H1 (cell line): ENCODE measurements around the gene DDI2. TPM values are rescaled to one million over a fixed set of nuclear protein-coding genes. Genes with fewer than 3 reads are reported as not detected.

Experiments used
- CTCF ChIA-PET: fragments of 300-600 bp; sonication (Branson Sonifier 250); formaldehyde crosslinking; loops from one replicate; lab custom pipeline; 2021; ENCODE audit not compliant: partially characterized antibody; lab: Charles Lee
- POLR2A ChIA-PET: fragments of 300-600 bp; sonication (Branson Sonifier 250); formaldehyde crosslinking; loops from one replicate; lab custom pipeline; 2021; ENCODE audit warnings: inconsistent platforms; ENCODE audit not compliant: partially characterized antibody; lab: Charles Lee
- DNase-seq, 2 experiments: peaks; one replicate each; pipeline versions ENCODE4 v3.0.0 to v3.0.0-alpha.2; 2010 to 2022; ENCODE audit warnings: low spot score in 2 of 2, low read depth in 1 of 2, mixed read lengths in 1 of 2
- FAIRE-seq: peaks from 2 replicates; lab custom pipeline; 2011; peaks lifted over from hg19 to GRCh38; lab: Jason Lieb, UNC
- H2AFZ ChIP-seq: 2 replicates; pipeline ENCODE4 v1.8.1; 2012; ENCODE audit warnings: low read length, inconsistent platforms
- H2AK5ac ChIP-seq: 2 replicates; pipeline ENCODE4 v1.6.1; 2013; ENCODE audit warnings: low read depth, low read length
- H2BK120ac ChIP-seq: replicated peaks from 2 replicates; pipeline ENCODE3; 2013; ENCODE audit warnings: low read depth, low read length, inconsistent platforms
- H2BK12ac ChIP-seq: 2 replicates; pipeline ENCODE4 v1.6.1; 2013; ENCODE audit warnings: low read depth, low read length
- H2BK15ac ChIP-seq: 2 replicates; pipeline ENCODE4 v1.6.1; 2013; ENCODE audit warnings: low read length
- H2BK20ac ChIP-seq: 2 replicates; pipeline ENCODE4 v1.6.1; 2013; ENCODE audit warnings: low read length
- H2BK5ac ChIP-seq: 2 replicates; pipeline ENCODE4 v1.6.1; 2013; ENCODE audit warnings: low read depth, low read length
- H3K14ac ChIP-seq: 2 replicates; pipeline ENCODE4 v1.6.1; 2013; ENCODE audit warnings: inconsistent platforms; ENCODE audit not compliant: insufficient read length
- H3K18ac ChIP-seq: 2 replicates; pipeline ENCODE4 v1.6.1; 2013; ENCODE audit warnings: low read length; ENCODE audit errors: extremely low read depth
- H3K23ac ChIP-seq: 2 replicates; pipeline ENCODE4 v1.6.1; 2013; ENCODE audit warnings: inconsistent platforms; ENCODE audit not compliant: insufficient read length
- H3K23me2 ChIP-seq: 2 replicates; pipeline ENCODE4 v1.6.1; 2013; ENCODE audit warnings: low read depth, low read length
- H3K27ac ChIP-seq: 2 replicates; pipeline ENCODE4 v1.6.1; 2011; ENCODE audit warnings: low read depth, low read length, inconsistent platforms
- H3K27me3 ChIP-seq, 4 experiments: replicated peaks in 1 of 4; 1 replicate in 1 of 4; 2 replicates in 3 of 4; pipeline versions ENCODE4 v1.6.1 to v1.8.1; 2011 to 2013; ENCODE audit warnings: low read length in 3 of 4, mild to moderate bottlenecking in 3 of 4, inconsistent platforms in 2 of 4, mixed read lengths in 2 of 4, moderate library complexity in 1 of 4; ENCODE audit not compliant: control insufficient read depth in 3 of 4, insufficient read depth in 3 of 4; ENCODE audit errors: extremely low read depth in 1 of 4
- H3K36me3 ChIP-seq, 4 experiments: 2 replicates each; pipeline versions ENCODE4 v1.6.1 to v1.8.1; 2011 to 2013; ENCODE audit warnings: mild to moderate bottlenecking in 4 of 4, low read length in 3 of 4, moderate library complexity in 2 of 4, control low read depth in 1 of 4, inconsistent platforms in 1 of 4; ENCODE audit not compliant: insufficient read depth in 4 of 4, control insufficient read depth in 2 of 4
- H3K4ac ChIP-seq: replicated peaks from 2 replicates; pipeline ENCODE3; 2013; ENCODE audit warnings: low read length, low read depth, mixed read lengths, inconsistent platforms; ENCODE audit not compliant: insufficient read length
- H3K4me1 ChIP-seq, 4 experiments: replicated peaks in 1 of 4; 1 replicate in 1 of 4; 2 replicates in 3 of 4; pipeline versions ENCODE4 v1.6.1 to v1.8.1; 2011 to 2013; ENCODE audit warnings: low read length in 3 of 4, inconsistent platforms in 2 of 4, mixed read lengths in 1 of 4; ENCODE audit not compliant: insufficient read depth in 4 of 4, control insufficient read depth in 3 of 4
- H3K4me2 ChIP-seq, 2 experiments: 2 replicates each; pipeline versions ENCODE4 v1.6.1 to v1.8.1; 2011 to 2013; ENCODE audit warnings: low read depth in 2 of 2, low read length in 2 of 2, control low read depth in 1 of 2, inconsistent platforms in 1 of 2, mild to moderate bottlenecking in 1 of 2; ENCODE audit not compliant: insufficient read depth in 1 of 2
- H3K4me3 ChIP-seq, 4 experiments: fragments of 200-600, 300-600 bp in 1 of 4; sonication (generic), shearing (Covaris generic), sonication (Bioruptor Twin) in 1 of 4; 2 replicates each; pipeline versions ENCODE4 v1.5.1 to v1.8.1; 2011 to 2016; ENCODE audit warnings: low read length in 4 of 4, low read depth in 3 of 4, control low read depth in 2 of 4, inconsistent platforms in 2 of 4, mild to moderate bottlenecking in 2 of 4, mixed read lengths in 1 of 4, moderate library complexity in 1 of 4; ENCODE audit not compliant: insufficient read depth in 2 of 4; ENCODE audit errors: extremely low read depth in 1 of 4
- H3K56ac ChIP-seq: replicated peaks from 2 replicates; pipeline ENCODE3; 2013; ENCODE audit warnings: low read depth, mild to moderate bottlenecking, mixed read lengths, low read length, inconsistent platforms; ENCODE audit not compliant: insufficient read length
- H3K79me1 ChIP-seq: 2 replicates; pipeline ENCODE4 v1.6.1; 2013; ENCODE audit warnings: low read depth, low read length, control low read depth
- H3K79me2 ChIP-seq, 2 experiments: 2 replicates each; pipeline versions ENCODE4 v1.6.1 to v1.8.1; 2012 to 2013; ENCODE audit warnings: low read length in 2 of 2, mild to moderate bottlenecking in 2 of 2, inconsistent platforms in 1 of 2; ENCODE audit not compliant: insufficient read depth in 2 of 2, control insufficient read depth in 1 of 2
- H3K9ac ChIP-seq, 4 experiments: replicated peaks in 1 of 4; 1 replicate in 1 of 4; 2 replicates in 3 of 4; pipeline versions ENCODE4 v1.6.1 to v1.8.1; 2011 to 2013; ENCODE audit warnings: low read depth in 3 of 4, low read length in 3 of 4, control low read depth in 2 of 4, mild to moderate bottlenecking in 2 of 4, moderate library complexity in 2 of 4, inconsistent platforms in 1 of 4; ENCODE audit errors: extremely low read depth in 1 of 4
- H3K9me3 ChIP-seq, 2 experiments: 2 replicates each; pipeline versions ENCODE4 v1.6.1 to v1.8.1; 2012 to 2013; ENCODE audit warnings: mild to moderate bottlenecking in 2 of 2, moderate library complexity in 2 of 2, control low read depth in 1 of 2, inconsistent platforms in 1 of 2, low read depth in 1 of 2, low read length in 1 of 2, mixed read lengths in 1 of 2; ENCODE audit not compliant: insufficient read depth in 2 of 2
- H4K20me1 ChIP-seq, 2 experiments: replicated peaks in 1 of 2; 2 replicates each; pipeline versions ENCODE3 to v1.8.1; 2011 to 2013; ENCODE audit warnings: inconsistent platforms in 2 of 2, low read length in 2 of 2, mild to moderate bottlenecking in 1 of 2; ENCODE audit not compliant: insufficient read depth in 2 of 2, control insufficient read depth in 1 of 2
- H4K5ac ChIP-seq: 2 replicates; pipeline ENCODE4 v1.6.1; 2013; ENCODE audit warnings: low read length, low read depth, mixed read lengths, inconsistent platforms; ENCODE audit not compliant: insufficient read length
- H4K8ac ChIP-seq: 2 replicates; pipeline ENCODE4 v1.8.0; 2013; ENCODE audit warnings: mild to moderate bottlenecking, moderate library complexity, low read length, inconsistent platforms; ENCODE audit not compliant: insufficient read depth; ENCODE audit errors: extremely low read depth
- H4K91ac ChIP-seq: replicated peaks from 2 replicates; pipeline ENCODE3; 2013; ENCODE audit warnings: low read length, mixed read lengths, inconsistent platforms; ENCODE audit not compliant: insufficient read length
- ATF3 ChIP-seq: IDR thresholded peaks from 2 replicates; pipeline ENCODE4 v1.6.1; 2011; ENCODE audit warnings: low read depth, mild to moderate bottlenecking, low read length; ENCODE audit not compliant: insufficient read depth
- HDAC6 ChIP-seq: IDR thresholded peaks from one replicate; pipeline ENCODE4 v1.7.1; 2012; ENCODE audit warnings: low read depth, mild to moderate bottlenecking, inconsistent platforms, low read length, moderate library complexity
- KDM5A ChIP-seq: fragments of 200-600 bp; IDR thresholded peaks from 2 replicates; pipeline ENCODE4 v1.7.1; 2012; ENCODE audit warnings: mild to moderate bottlenecking, low read length, inconsistent platforms, mixed read lengths
- RFX5 ChIP-seq: IDR thresholded peaks from 2 replicates; pipeline ENCODE4 v1.6.1; 2011; ENCODE audit warnings: low read depth, low read length, improper control_type of control experiment, borderline replicate concordance
- SIRT6 ChIP-seq: IDR thresholded peaks from one replicate; pipeline ENCODE4 v1.7.1; 2012; ENCODE audit warnings: low read length, inconsistent platforms
- WGBS, 2 experiments: shearing (Covaris generic) in 1 of 2; methylation state at CpG; one replicate each; pipeline versions ENCODE4 v1.1.6 to v1.1.7; 2013 to 2015; ENCODE audit warnings: low lambda C conversion rate in 2 of 2, mixed read lengths in 2 of 2, inconsistent platforms in 1 of 2, low coverage in 1 of 2, missing lambda C conversion rate in 1 of 2; ENCODE audit not compliant: insufficient replicate concordance in 2 of 2, insufficient coverage in 1 of 2, insufficient read length in 1 of 2; ENCODE audit errors: extremely low coverage in 1 of 2, missing lambda C conversion rate in 1 of 2; 5-methylcytosine and 5-hydroxymethylcytosine counted together
- polyA plus RNA-seq, 7 experiments: library from polyadenylated mRNA; depleted of rRNA in 3 of 7; stranded (reverse) in 5 of 7; unstranded in 2 of 7; fragments of >200 nt in 5 of 7; fragments of 200-250 nt in 2 of 7; gene quantifications; 1 replicate in 5 of 7; 2 replicates in 1 of 7; 4 replicates in 1 of 7; pipeline versions ENCODE4 v1.2.1 to v1.2.3, GENCODE V29; 2011 to 2013; ENCODE audit warnings: missing spikeins in 2 of 7, mixed read lengths in 2 of 7
- total RNA-seq: library from RNA; stranded (reverse); fragmentation: NEBNext Ultra II Directional; extraction: Animal tissue kit (Norgen Biotek cat#: 25700); gene quantifications from 2 replicates; pipeline ENCODE4 v1.2.1, GENCODE V29; 2021

Gene DDI2
- total and polyA plus RNA-seq, 2 of the 8 experiments (the other 6 are each of a cell fraction or from before 2014, with no cell fraction given): 7.7 to 38.3 TPM

- peaks cover 2% of the 10 kb centered on the region; the same call in 1 of the 2 replicates for H3K79me1 ChIP-seq
- H3K36me3 ChIP-seq: no peaks in the 10 kb centered on the region; a peak in 1 of 8 replicates
- no peaks in the 10 kb centered on the region for H3K9me3 ChIP-seq
- peak overlapping the region; percentile 2 for H4K5ac ChIP-seq
- H3K4me3 ChIP-seq: peak overlapping the region; percentile 71 to 97 (median 85)
- H2AK5ac ChIP-seq: peak overlapping the region; percentile 86; the same call in 1 of the 2 replicates
- H2BK20ac ChIP-seq: no peak overlapping the region
- H4K20me1 ChIP-seq: peaks cover 3 to 6% of the 10 kb centered on the region in 2 experiments
- ChIA-PET CTCF (interaction anchor here (0.7 to 1.1 kb wide), 5 partner anchors 22 to 123 kb away, joined by 3 to 6 read pairs (median 3); partner anchors contain the start of gene DNAJC16), POLR2A (interaction anchor here (0.6 to 5.7 kb wide), 11 partner anchors 9 to 1454 kb away, joined by 3 to 37 read pairs (median 3); no protein-coding TSS in a partner anchor)
- H3K79me2 ChIP-seq: peaks cover 19 to 55% of the 10 kb centered on the region in 2 experiments
- H3K14ac ChIP-seq: no peak overlapping the region
- peak overlapping the region; percentile 75; the same call in 1 of the 2 replicates for H3K27ac ChIP-seq
- no peak overlapping the region for H3K18ac ChIP-seq
- peaks cover 4% of the 10 kb centered on the region for H3K23me2 ChIP-seq
- TF ChIP-seq HDAC6 (no peak), SIRT6 (no peak), ATF3 (no peak), RFX5 (no peak), KDM5A (no peak)
- DNase-seq: no peak
- peak overlapping the region; percentile 10 for H2BK120ac ChIP-seq
- peak overlapping the region; percentile 88; the same call in 1 of the 2 replicates for H2BK15ac ChIP-seq
- H3K4me1 ChIP-seq: peaks cover 0 to 5% (median 0%) of the 10 kb centered on the region in 4 experiments; a peak in 1 of 7 replicates
- H2BK12ac ChIP-seq: peak overlapping the region; percentile 81
- no peak overlapping the region for H3K23ac ChIP-seq
- H3K9ac ChIP-seq: peak overlapping the region; percentile 67 to 86 (median 82)
- H2AFZ ChIP-seq: 0 out of 2 replicates have a peak overlapping the region, but pooled peaks have one; percentile 14
- H2BK5ac ChIP-seq: peak overlapping the region; percentile 82; the same call in 1 of the 2 replicates
- FAIRE-seq: no peak
- H3K27me3 ChIP-seq: no peaks in the 10 kb centered on the region
- H4K8ac ChIP-seq: 0 out of 2 replicates have a peak overlapping the region, but pooled peaks have one; percentile 90
- WGBS, 2 experiments: 12% methylated on average over 7 of the region's 8 CpGs; no CpG with 5 or more reads in 1 of the 2 experiments
- H3K4me2 ChIP-seq: peak overlapping the region; percentile 69 to 80
- H3K4ac ChIP-seq: peak overlapping the region; percentile 90
- peak overlapping the region; percentile 50 for H4K91ac ChIP-seq
- H3K56ac ChIP-seq: peak overlapping the region; percentile 5
Observed at GRCh38 chr1:15618077-15618654, 908 bp downstream of the DDI2 start.
